ENCODE measurements around the gene RAP1GAP2.

DNA sequence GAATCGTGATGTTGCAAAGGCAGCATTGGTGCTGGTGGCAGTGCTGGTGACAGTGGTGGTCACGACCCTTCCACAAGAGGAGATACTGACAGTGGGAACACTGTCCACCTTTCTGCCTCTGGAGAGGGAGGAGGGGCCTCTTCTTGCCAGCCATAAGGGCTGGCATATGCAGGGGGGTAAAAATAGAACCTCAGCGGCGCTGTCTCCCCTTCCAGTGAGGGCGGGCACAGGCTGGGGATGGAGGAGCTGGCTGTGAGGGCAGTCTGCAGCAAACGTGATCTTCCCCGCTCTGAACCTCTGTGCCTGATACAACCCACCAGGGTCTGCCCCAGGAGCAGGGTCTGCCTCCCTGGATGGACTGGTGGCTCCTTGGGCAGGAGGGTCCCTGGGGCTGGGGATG is 3.4 kb downstream of the RAP1GAP2 start:
- TF ChIP-seq EZH2 (IDR thresholded peaks at IDR 0.05): no peak
- no peak for TF ChIP-seq CTCF (IDR thresholded peaks at IDR 0.05)
- TF ChIP-seq EZH2phosphoT487 (IDR thresholded peaks at IDR 0.05): no peak

Measured in neural progenitor cell (in vitro differentiated cells).